Adipocyte (in vitro differentiated cells): ENCODE data around the gene CSTA.

Source experiments
- DNase-seq: peaks from one replicate; pipeline ENCODE4 v3.0.0-alpha.2; 2015; ENCODE audit warnings: low read depth
- H3K27me3 ChIP-seq: replicated peaks from 2 replicates; pipeline ENCODE4 v1.7.0; 2013; ENCODE audit warnings: mild to moderate bottlenecking, low read length, moderate library complexity; ENCODE audit not compliant: control insufficient read depth, insufficient read depth
- H3K36me3 ChIP-seq: 2 replicates; pipeline ENCODE4 v1.7.0; 2013; ENCODE audit warnings: low read length, mild to moderate bottlenecking, moderate library complexity; ENCODE audit not compliant: control insufficient read depth, insufficient read depth, severe bottlenecking
- H3K4me1 ChIP-seq: 2 replicates; pipeline ENCODE4 v1.7.0; 2013; ENCODE audit warnings: mild to moderate bottlenecking, low read length, moderate library complexity; ENCODE audit not compliant: control insufficient read depth, insufficient read depth
- H3K4me3 ChIP-seq: 2 replicates; pipeline ENCODE4 v1.7.0; 2013; ENCODE audit warnings: mild to moderate bottlenecking, low read length, moderate library complexity
- H3K9ac ChIP-seq: 2 replicates; pipeline ENCODE4 v1.7.0; 2013; ENCODE audit warnings: mild to moderate bottlenecking, low read length, moderate library complexity
- H3K9me3 ChIP-seq: 2 replicates; pipeline ENCODE4 v1.7.0; 2013; ENCODE audit warnings: mild to moderate bottlenecking, low read length, moderate library complexity; ENCODE audit not compliant: control insufficient read depth

The CSTA gene

GRCh38 chr3:122322095-122323075, 2.7 kb upstream of the CSTA start:
- Histone ChIP-seq H3K4me3 (no peak overlapping the region), H3K4me1 (peaks cover 11% of the 10 kb centered on the region), H3K9me3 (peaks cover 7% of the 10 kb centered on the region), H3K9ac (no peak overlapping the region), H3K27me3 (no peaks in the 10 kb centered on the region), H3K36me3 (no peaks in the 10 kb centered on the region)
- DNase-seq, result no peak

- Histone ChIP-seq H3K4me3 (peak overlapping the region; percentile 65), H3K9ac (no peak overlapping the region), H3K4me1 (peaks cover 11% of the 10 kb centered on the region), H3K36me3 (no peaks in the 10 kb centered on the region), H3K9me3 (no peaks in the 10 kb centered on the region), H3K27me3 (peaks cover 5% of the 10 kb centered on the region)
- DNase-seq, result no peak
These were observed 721 bp downstream of the CSTA start for GRCh38 chr3:122325769-122326168.

GRCh38 chr3:122331886-122332285, 6.8 kb downstream of the CSTA start:
- H3K4me1 ChIP-seq, result no peaks in the 10 kb centered on the region
- no peak for DNase-seq
- H3K9ac ChIP-seq, result no peak overlapping the region
- no peaks in the 10 kb centered on the region for H3K9me3 ChIP-seq
- no peak overlapping the region for H3K4me3 ChIP-seq
- H3K27me3 ChIP-seq, result peaks cover 11% of the 10 kb centered on the region
- no peaks in the 10 kb centered on the region for H3K36me3 ChIP-seq

- no peak overlapping the region for H3K4me3 ChIP-seq
- H3K9ac ChIP-seq, result no peak overlapping the region
- H3K36me3 ChIP-seq, result no peaks in the 10 kb centered on the region
- H3K9me3 ChIP-seq, result no peaks in the 10 kb centered on the region
- H3K4me1 ChIP-seq, result no peaks in the 10 kb centered on the region
- peaks cover 14% of the 10 kb centered on the region for H3K27me3 ChIP-seq
- DNase-seq, result no peak
These were observed 7.5 kb downstream of the CSTA start for GRCh38 chr3:122332551-122332950.

GRCh38 chr3:122342803-122343202, 17.8 kb downstream of the CSTA start:
- H3K4me1 ChIP-seq, result no peaks in the 10 kb centered on the region
- peaks cover 9% of the 10 kb centered on the region for H3K9me3 ChIP-seq
- no peak overlapping the region for H3K4me3 ChIP-seq
- H3K9ac ChIP-seq, result no peak overlapping the region
- no peaks in the 10 kb centered on the region for H3K27me3 ChIP-seq
- H3K36me3 ChIP-seq, result no peaks in the 10 kb centered on the region
- no peak for DNase-seq

GRCh38 chr3:122343654-122344053, 18.6 kb downstream of the CSTA start:
- H3K9ac ChIP-seq, result no peak overlapping the region
- no peaks in the 10 kb centered on the region for H3K4me1 ChIP-seq
- no peak overlapping the region for H3K4me3 ChIP-seq
- H3K9me3 ChIP-seq, result peaks cover 9% of the 10 kb centered on the region
- H3K27me3 ChIP-seq, result no peaks in the 10 kb centered on the region
- DNase-seq, result no peak
- H3K36me3 ChIP-seq, result no peaks in the 10 kb centered on the region

- DNase-seq, result no peak
- no peaks in the 10 kb centered on the region for H3K27me3 ChIP-seq
These were observed 24.1 kb downstream of the CSTA start for GRCh38 chr3:122349171-122349570.

GRCh38 chr3:122350814-122351418, 25.9 kb downstream of the CSTA start:
- no peak overlapping the region for H3K9ac ChIP-seq
- no peaks in the 10 kb centered on the region for H3K27me3 ChIP-seq
- DNase-seq, result peak; percentile 43
- no peaks in the 10 kb centered on the region for H3K36me3 ChIP-seq
- peaks cover 7% of the 10 kb centered on the region for H3K4me1 ChIP-seq
- H3K4me3 ChIP-seq, result no peak overlapping the region
- H3K9me3 ChIP-seq, result no peaks in the 10 kb centered on the region

More at GRCh38 chr3:122349171-122349570, 24.1 kb downstream of the CSTA start:
- Histone ChIP-seq H3K4me3 (no peak overlapping the region), H3K9me3 (no peaks in the 10 kb centered on the region), H3K36me3 (no peaks in the 10 kb centered on the region), H3K4me1 (peaks cover 4% of the 10 kb centered on the region), H3K9ac (no peak overlapping the region)

- DNase-seq, result no peak
- Histone ChIP-seq H3K36me3 (no peaks in the 10 kb centered on the region), H3K9me3 (no peaks in the 10 kb centered on the region), H3K4me1 (peaks cover 7% of the 10 kb centered on the region), H3K9ac (no peak overlapping the region), H3K27me3 (no peaks in the 10 kb centered on the region), H3K4me3 (no peak overlapping the region)
These were observed 26.6 kb downstream of the CSTA start for GRCh38 chr3:122351612-122352011.

GRCh38 chr3:122353215-122353614, 28.2 kb downstream of the CSTA start:
- Histone ChIP-seq H3K4me3 (no peak overlapping the region), H3K9me3 (no peaks in the 10 kb centered on the region), H3K27me3 (no peaks in the 10 kb centered on the region), H3K36me3 (peaks cover 4% of the 10 kb centered on the region), H3K9ac (no peak overlapping the region), H3K4me1 (peaks cover 11% of the 10 kb centered on the region)
- no peak for DNase-seq

- no peak overlapping the region for H3K9ac ChIP-seq
- H3K36me3 ChIP-seq, result peaks cover 11% of the 10 kb centered on the region
- H3K4me1 ChIP-seq, result peaks cover 11% of the 10 kb centered on the region
- no peak overlapping the region for H3K4me3 ChIP-seq
- no peaks in the 10 kb centered on the region for H3K27me3 ChIP-seq
- DNase-seq, result no peak
- no peaks in the 10 kb centered on the region for H3K9me3 ChIP-seq
These were observed 28.9 kb downstream of the CSTA start for GRCh38 chr3:122353893-122354401.
